M059J (cell line): ENCODE data around the gene TNS1. TPM values are rescaled to one million over a fixed set of nuclear protein-coding genes. Genes with fewer than 3 reads are reported as not detected.

ENCODE experiments used
- DNase-seq: peaks from one replicate; pipeline ENCODE4 v3.0.0-alpha.2; 2012; ENCODE audit warnings: low read depth
- total RNA-seq: library from RNA; depleted of rRNA; stranded (reverse); fragments of >200 nt; shearing (Covaris generic); gene quantifications from 2 replicates; pipeline ENCODE4 v1.2.3, GENCODE V29; 2014

Gene TNS1
- total RNA-seq, 1 experiment from 2014 or later: 2.6 TPM

DNA sequence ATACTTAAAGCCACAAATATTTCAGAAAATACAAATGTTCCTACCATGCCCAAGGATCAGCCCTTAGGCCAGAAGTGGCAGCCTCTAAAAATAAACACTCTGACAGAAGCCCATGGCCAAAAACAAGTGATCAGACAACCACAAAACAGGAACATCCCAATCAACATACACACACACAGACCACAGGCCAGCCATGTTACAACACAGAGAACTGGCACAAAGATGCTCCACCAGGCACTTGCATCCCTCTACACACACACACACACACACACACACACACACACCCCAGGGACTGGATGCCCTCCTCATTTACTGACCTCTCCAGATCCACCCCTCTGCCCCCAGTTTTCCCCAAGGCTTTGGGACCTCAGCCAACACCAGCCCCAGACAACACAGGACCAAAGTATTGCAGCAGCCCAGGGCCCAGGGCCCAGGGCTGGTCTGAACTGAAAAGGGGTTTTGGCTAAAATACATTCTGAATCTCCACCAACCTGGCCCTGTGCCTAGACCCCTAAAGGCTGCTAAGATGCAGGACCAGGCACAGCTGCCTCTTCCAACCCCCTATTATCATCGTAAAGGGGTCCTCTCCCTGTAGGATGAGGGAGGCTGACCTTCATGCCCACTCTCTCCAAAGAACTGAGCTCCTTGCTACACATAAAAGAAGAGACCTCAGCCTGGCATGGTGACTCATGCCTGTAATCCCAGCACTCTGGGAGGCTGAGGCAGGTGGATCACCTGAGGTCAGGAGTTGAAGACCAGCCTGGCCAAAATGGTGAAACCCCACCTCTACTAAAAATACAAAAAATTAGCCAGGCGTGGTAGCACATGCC, 151.4 kb downstream of the TNS1 start:
- peak; percentile 83 for DNase-seq

DNA sequence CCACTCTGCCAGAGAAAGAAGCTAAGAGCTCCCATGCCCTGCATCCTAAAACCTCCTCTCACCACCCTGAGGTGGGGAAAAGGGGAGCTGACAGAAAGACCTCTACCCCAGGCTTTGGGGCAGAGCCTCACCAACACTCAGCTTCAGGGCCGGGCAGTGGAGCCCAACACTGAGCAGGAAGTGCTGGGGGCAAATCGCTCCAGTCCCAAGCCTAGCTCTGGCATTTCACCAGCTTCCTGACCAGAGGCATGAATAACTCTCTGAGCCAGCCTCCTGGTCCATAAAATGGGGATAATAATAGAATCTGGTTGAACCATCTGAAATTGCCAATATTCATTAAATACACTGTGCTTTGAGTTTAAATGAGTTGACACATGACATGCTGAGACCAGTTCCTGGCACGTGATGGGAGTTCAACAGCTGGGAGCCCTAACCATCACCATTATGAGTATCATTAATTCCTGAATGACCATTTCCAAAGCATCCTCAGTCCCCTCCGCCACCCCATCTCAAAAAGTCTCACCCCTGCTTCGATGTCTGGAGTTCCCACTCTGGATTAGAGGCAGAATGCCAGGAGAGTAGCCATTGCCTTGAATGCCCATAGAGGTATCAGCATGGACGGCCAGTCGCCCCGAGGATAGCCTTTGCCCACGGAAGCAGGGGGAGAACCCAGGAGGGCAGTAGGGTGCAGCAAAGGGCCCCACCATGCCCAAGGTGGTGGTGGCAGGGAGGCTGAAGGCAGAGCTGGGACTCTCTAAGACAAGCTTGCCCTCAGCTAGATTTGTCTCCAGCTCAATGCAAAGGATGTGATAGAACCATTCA, 153.4 kb downstream of the TNS1 start:
- peak; percentile 49 for DNase-seq

DNA sequence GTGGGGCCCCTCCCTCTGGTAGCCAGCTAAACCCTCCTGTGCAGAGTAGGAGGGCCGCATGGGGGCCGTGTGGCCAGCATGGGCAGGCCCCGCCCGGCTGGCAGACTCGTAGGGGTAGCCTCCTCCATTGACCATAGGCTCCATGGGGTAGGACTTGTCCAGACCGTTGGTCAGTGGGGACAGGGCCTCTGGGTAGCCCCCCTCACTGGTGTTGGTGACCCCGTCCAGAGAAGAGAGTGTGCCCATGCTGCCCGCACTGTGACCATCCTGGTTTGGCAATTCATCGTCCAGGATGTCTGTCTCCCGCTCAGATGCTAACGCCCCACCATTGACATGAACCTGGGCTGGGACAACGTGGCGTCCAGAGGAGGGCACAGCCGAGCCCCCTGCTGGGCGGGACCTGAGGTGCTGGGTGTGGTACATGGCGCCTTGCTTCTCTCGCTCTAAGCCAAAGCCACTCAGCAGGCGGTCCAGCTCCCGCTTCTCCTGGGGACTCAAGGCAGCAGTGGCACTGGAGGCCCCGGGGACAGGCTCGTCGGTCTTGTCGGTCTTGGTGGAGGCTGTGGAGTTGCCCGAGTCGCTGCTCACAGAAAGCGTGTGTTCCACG, 154.3 kb downstream of the TNS1 start:
- no peak for DNase-seq

DNA sequence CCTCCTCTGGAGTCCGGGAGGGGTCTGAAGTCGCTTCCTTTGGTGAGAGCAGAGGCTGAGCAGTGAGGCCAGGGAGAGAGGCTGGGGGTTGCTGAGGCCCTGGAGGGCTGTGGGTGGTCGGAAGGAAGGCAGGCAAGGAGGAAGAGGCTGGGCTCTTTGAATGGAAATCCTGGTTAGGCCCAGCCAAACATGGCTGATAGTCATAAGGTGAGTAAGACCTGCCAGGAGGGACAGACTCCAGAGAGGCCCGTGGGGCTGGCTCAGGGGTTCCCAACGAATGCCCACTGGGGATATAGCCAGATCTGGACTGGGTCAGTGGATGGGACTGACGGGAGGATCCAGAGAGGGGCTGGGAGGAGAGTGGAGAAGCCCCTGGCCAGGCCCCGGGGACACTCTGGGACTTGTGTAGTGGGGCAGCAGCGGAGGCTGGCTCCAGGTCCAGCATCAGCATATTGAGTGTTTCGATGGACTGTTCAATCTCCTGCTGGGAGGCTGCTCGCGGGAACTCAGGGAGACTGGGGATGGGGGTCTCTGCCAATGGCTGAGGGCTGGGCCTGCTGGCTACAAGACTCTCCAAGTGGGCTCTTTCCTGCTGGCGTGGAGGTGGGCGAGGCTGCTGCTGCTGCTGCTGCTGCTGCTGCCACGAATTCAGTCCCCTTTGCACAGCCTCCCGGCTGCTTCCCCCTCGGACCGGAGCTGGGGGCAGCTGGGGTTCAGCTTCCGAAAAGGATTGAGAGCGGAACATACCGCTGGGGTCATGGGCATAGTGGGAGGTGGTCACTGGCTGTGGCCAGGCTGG, 155.0 kb downstream of the TNS1 start:
- no peak for DNase-seq

DNA sequence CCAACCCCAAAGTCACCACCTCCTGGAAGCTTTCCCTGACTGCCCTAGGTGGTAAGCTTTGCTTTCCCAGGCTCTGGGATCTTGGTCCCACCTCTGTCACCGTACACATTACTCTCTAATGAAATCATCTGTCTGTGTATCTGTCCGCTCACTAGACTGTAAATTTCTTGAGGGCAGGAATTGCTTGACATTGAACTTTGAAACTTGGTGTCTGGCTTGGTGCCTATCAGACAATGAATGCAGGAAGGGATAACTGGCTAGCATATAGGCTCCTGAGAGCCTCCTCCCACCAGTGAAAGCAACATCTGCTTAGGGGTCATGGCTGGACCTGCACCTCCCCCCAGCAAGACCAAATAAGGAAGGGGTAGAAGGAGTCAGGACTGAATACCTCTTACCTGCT, 155.7 kb downstream of the TNS1 start:
- DNase-seq: no peak

DNA sequence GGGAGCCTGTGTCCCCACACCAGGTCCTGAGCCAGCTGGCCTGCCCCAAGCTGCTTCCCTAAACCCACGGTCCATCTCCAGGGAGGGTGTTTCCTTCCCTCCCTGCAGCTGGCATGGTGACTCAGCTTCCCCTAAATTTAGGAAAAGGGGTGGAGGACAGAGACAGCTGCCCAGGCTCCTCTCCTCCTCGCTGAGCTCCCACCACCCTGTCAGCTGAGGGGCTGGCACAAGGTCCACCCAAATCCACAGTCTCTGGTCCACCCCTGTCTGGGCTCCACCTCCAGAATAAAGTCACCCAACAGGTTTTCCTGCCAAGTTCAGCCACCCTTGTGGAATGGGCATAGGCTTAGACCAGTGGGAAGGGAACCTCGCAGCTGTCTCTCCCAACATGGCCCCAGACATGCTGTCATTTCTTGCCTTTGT, 156.5 kb downstream of the TNS1 start:
- no peak for DNase-seq

DNA sequence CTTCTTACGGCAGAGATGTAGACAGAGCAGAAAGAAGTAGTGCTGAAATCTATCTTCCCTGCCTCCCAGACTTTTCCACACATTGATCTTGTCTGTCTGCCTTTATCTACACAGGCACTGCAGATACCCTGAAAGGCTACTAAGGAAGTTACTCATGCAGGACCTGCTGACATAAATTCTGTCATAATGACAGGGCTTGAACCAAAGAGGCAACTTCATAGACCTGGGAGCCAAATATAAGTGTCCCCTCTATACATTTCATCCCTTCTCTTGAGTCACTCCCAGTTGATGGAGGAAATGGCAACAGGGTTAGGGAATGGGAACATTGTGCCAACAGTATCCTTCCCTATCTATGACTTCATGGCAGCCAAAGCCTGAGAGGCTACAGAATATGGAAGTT, 157.5 kb downstream of the TNS1 start:
- DNase-seq: no peak

DNA sequence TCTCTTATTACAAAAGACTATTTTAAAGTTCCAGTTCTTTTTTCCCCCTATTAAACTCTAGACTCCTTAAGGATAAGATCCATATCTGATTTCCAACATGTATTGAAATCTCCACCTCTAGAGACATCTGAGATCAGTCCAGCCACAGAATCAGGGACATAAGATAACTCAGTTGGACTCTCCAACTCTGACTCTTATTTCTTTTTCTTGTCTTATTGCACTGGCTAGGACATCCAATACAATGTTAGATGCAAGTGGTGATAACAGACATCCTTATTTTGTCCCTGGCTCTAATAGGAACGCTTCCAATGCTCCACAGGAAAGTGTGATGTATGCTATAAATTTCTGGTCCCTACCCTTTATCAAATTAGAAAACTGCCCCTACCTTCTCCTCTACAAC, 158.1 kb downstream of the TNS1 start:
- DNase-seq: no peak

DNA sequence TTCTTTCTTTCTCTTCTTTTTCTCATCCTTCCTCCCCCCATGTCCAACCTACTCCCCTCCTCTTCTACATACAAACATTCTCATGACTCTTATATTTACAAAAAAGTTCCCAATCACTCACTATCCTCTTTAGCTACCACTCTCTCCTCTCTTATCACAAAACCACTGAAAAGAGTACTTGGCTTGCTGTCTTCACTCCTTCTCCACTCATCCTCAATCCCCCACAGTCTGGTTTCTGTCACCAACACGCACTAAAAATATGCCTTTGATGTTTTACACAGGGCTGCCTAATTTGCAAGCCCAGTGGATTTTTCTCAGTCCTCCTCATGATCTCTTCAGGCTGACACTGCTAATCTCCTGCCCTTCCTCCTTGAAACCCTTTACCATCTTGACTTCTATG, 159.5 kb downstream of the TNS1 start:
- DNase-seq: no peak

DNA sequence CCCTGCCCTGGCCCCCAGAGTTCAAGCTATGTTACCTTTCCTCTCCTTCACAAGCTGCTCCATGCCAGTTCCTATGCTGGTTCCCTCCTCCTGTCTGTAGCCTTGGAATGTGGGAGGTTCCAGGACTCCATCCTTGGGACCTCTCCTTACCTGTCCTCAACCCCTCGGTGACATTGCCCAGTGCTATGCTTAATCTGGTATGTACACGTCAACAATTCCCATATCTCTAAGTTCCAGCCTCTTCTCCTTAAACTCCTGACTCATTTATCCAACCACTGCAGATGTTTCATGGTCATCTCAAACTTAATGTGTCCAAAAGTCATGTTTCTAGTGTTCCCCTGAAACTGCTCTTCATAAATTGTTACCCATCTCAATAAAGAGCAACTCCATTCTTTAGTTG, 160.8 kb downstream of the TNS1 start:
- DNase-seq: no peak

DNA sequence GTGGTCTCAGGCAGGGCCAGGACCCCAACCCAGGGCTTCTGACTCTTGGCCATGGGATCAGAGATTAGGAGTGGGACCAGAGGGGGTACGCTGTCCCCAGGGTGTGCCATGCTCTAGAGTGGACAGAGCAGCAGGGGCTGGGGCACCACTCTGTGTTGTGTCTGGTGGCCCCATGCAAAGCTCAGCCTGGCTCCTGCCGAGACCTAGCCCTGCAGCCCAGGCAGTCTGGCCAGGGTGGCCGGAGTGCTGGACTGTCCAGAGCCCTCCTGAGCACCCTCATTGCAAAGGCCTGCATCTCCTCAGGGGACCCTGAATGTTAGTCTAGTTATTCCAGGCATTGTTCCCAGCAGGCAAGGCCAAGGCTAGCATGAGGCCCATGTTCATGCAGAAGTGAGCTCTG, 162.3 kb downstream of the TNS1 start:
- DNase-seq: no peak

DNA sequence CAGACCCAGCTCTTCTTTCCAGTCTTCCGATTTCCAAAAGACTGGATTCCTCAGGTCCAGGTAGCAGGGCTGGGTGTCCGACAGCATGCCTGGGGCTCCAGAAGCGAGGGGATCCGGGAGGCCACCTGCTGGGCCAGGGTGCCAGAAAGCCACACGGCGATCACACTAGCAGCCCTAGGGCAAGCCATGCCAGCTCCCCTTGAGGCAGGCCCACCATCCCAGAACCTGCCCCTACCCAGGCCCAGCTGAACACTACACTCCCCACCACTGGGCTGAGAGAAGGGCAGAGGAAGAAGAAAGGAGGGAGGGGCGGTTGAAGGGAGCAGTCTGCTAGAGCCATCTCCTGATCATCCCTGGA, 163.1 kb downstream of the TNS1 start:
- DNase-seq: no peak

DNA sequence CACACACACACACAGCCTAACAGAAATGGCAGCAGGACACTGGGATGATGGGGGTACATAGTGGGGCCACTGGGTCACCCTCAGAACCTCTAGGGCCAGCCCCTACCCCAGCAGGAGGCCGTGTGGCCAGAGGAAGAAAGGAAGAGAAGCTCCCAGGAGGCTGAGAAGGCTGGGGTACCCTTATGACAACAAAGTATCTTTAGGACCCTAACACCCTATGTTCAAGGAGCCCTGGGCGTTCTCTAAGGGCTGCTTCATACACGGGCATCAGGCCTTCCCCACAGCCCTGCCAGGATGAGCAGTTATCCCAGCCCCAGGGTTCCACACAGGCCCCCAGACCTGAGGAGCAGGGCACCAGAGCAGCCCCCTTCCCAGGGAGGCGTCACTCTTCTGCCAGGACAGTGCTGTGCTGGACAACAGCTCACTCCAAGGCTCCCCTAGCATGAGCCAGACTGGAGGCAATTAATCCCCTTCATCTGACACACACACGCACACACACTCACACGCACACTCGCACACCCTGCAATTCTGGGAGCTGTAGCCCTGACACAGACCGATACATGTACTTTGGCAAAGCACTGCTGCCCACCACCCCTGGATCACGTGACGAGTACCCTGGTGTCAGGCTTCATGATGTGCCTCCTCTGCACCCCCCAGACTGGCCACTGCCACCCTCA, 163.6 kb downstream of the TNS1 start:
- no peak for DNase-seq

DNA sequence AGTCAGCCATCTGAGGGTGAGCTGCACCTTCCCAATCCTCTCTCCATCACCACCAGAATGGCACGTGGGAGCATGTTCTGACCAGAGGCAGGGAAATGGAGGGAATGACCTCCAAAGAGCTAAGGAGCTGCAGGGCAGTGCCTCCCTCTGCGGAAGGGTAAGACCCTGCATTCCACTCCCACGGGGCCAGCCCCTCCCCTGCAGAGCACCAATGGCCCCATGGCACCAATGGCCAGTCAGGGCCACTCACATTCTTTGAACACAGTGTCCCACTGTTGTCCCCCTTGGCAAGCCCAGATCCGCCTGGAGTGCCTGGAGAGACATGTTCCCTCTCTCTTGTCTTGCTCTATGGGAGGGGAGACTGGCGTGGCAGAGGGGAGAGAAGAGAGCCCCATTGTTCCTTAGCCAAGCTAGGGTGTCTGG, 164.4 kb downstream of the TNS1 start:
- DNase-seq: no peak

DNA sequence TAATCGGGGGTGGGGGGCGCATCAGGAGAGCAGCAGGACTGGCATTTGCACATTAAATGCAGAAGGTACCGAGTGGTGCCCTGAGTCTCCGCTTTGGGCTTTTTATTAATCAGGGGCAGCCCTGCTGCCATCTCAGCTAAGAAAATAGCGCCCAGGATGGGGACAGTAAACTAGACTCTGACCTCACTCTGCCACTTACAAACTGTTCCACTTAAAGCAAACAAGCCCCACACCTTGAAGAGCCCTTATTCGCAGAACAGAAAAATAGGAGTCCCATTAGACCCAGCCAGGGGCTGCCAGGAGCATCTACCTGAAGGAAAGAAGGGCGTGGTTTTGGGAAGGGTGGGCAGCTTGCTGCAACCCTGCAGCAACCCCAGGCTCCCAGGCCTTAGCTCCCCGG, 165.3 kb downstream of the TNS1 start:
- no peak for DNase-seq

DNA sequence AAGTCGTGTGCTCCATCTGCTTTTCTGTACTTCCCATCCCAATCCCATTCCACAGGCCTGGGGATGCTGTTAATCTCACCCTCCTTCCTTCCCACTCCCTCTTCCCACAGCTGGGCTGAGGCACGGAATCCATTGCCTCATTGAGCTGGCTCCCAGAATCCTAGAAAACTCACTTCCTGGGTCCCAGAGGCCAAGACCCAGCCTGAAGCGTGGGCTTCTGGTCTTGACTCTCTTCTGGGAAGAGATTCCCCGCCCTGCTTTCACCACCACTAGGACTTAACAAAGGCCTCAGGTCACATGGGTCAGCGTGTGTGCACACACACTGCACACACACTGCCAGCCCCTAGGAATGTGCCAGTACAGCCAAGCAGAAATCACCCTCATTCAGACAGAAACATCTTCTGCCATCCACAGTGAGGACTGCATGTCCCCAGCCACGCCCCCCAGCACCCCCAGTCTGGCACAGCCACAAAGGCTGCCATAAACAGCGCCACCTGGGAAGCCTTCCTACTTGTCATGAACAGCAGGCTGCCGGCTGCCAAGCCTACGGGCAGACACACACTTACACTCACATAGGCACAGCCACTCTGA, 165.8 kb downstream of the TNS1 start:
- DNase-seq: peak; percentile 12

DNA sequence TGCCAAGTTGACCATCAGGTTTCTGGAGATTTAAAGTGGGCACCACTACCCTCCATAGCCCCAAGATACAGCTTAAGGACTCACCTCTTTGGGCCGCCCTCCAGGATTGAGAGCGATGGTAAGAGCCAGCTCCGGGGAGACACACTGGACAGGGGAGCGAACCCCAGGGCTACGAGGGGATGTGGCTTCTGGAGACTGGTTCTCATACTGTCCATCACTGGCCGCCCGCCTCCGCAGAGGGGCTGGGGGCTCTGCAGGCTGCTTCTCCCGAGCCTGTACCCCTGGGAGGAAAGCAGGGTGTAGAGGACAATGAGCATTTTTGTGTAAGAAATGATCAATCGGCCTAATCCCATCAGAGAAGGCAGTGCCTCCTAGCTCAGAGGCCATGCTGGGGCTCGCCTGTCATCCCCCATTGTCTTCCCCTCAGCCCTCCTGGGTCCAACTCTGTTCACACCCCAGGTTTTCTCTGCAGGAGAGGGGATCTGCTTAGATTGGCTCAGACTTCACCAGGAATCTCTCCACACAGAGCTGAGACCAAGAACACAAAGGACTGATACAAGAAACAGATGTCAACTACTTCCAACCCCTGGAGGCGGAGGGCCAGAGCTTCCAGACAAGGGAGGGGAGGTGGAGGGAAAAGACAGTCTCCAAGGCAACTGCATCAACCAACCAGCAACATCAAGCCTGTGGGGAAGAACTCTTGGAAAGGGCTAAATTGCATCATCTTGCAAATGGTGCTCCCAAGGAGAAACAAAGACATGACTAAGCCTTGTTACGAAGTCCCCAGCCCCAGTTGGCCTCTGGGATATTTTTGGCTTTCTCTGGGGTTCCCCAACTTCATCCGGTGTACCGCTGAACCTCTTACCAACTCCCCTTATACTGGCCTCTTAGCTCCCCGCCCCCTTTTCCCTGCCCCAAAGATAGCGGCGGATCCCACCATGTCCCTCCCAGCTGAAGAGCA, 166.6 kb downstream of the TNS1 start:
- peak; percentile 54 for DNase-seq

DNA sequence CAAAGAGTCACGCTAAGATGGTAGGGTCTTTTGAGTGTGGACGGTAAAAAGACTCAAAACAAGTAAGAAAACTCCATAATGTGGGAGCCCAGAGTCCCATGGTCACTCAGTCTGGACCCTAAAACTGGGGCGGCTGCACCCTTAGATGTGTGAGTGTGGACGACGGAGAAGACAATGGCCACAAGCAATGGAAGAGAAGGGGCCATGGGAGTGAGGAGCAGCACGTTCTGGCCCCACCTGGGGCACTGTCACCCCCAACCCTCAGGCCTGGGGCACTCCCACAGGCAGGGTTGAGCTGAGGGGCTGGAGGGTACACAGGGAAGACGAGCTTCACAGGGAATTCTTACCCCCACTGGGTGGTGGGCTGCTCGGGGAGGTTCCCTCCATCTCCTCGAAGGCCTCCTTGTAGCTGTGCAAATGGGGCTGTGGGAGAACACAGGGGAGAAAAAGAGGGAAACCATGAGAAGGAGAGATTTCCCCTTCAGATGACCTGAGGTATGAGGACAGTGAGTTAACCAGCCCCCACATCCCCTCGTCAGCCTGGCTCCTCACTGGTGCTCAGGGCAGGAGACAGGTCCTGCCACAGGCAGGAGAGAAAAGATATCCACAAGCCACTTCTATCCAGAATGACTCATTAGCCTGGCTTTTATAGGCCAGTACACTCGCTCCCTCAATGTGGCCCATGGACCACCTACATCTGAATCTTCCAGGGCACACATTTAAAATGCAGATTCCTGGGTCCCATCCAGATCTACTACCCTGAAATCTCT, 167.9 kb downstream of the TNS1 start:
- DNase-seq: peak; percentile 28

DNA sequence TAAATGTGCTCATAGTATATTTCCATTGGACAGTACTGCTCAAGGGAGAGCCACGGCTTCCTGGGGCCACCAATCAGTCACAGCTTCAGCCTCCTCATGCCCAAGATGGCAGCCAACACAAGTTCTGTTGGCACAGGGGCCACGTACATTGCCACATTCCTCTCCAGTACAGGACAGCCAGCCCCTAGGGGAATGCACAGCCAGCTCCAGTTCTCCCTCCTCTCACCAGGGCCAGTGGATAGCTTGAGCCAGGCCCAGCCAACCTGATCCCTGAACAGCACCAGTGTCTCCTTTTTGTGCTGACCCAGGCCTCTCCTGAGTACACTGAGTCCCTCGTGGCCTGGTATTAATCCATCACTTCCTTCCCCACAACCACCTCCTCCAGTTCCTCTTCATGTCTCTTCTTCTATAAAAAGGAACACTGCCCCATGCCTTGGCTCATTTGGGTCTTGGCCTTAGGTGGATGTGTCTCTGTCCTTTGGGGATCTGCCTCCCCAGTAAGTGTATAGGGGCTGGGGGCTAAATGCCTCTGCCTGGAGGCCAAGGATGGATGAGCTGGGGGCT, 168.7 kb downstream of the TNS1 start:
- no peak for DNase-seq
